Aorta (tissue), 5 donors: ENCODE data around the gene LMBR1L. TPM values are rescaled to one million over a fixed set of nuclear protein-coding genes. Genes with fewer than 3 reads are reported as not detected.
"Not testable (repeated sequence)": the region's sequence is repeated elsewhere in the genome, so short reads cannot be mapped to it uniquely, and the experiment has no call there.

ENCODE experiments used
- ATAC-seq: fragments of 200-7000 bp; cut with Tn5 transposase; one replicate; pipeline ENCODE4 v1.9.1; 2022; ENCODE audit warnings: moderate library complexity; ENCODE audit not compliant: low FRiP score
- DNase-seq, 2 donors: peaks; one replicate each; pipeline ENCODE4 v3.0.0-alpha.2; 2020
- H3K27ac ChIP-seq, 2 donors: one replicate each; pipeline ENCODE4 v1.5.1; 2013; ENCODE audit warnings: low read length in 2 of 2, mild to moderate bottlenecking in 2 of 2, moderate library complexity in 2 of 2, control low read depth in 1 of 2, inconsistent platforms in 1 of 2, low read depth in 1 of 2
- H3K27me3 ChIP-seq, 2 donors: one replicate each; pipeline ENCODE4 v1.6.1; 2013; ENCODE audit warnings: control low read depth in 1 of 2, low read length in 1 of 2, mild to moderate bottlenecking in 1 of 2, moderate library complexity in 1 of 2; ENCODE audit not compliant: insufficient read depth in 2 of 2, control insufficient read depth in 1 of 2
- H3K36me3 ChIP-seq, 2 donors: one replicate each; pipeline ENCODE4 v1.6.1; 2013; ENCODE audit warnings: control low read depth in 1 of 2, low read length in 1 of 2, mild to moderate bottlenecking in 1 of 2; ENCODE audit not compliant: insufficient read depth in 2 of 2, control insufficient read depth in 1 of 2
- H3K4me1 ChIP-seq, 2 donors: one replicate each; pipeline ENCODE4 v1.6.1; 2013; ENCODE audit warnings: low read length in 2 of 2, control low read depth in 1 of 2, mild to moderate bottlenecking in 1 of 2, moderate library complexity in 1 of 2; ENCODE audit not compliant: insufficient read depth in 2 of 2, control insufficient read depth in 1 of 2
- H3K4me3 ChIP-seq, 2 donors: one replicate each; pipeline ENCODE4 v1.5.1; 2013; ENCODE audit warnings: low read length in 2 of 2, control low read depth in 1 of 2, mild to moderate bottlenecking in 1 of 2
- H3K9me3 ChIP-seq: one replicate; pipeline ENCODE4 v1.6.1; 2013; ENCODE audit warnings: mild to moderate bottlenecking, low read length; ENCODE audit not compliant: control insufficient read depth
- WGBS, 2 donors: extraction: QIAGEN DNeasy Blood & Tissue Kit; methylation state at CpG; one replicate each; pipeline ENCODE4 v1.1.7; 2013; 5-methylcytosine and 5-hydroxymethylcytosine counted together
- intact Hi-C, 2 donors: fragments of 100-400 bp; cut with DNase I; formaldehyde crosslinking; loops; one replicate each; pipeline versions ENCODE4 v1.14.2 to v1.15.0; 2022
- polyA plus RNA-seq, 2 donors: library from polyadenylated mRNA; stranded (reverse); fragments of 200-250 nt; gene quantifications; one replicate each; pipeline ENCODE4 v1.2.3, GENCODE V29; 2013
- total RNA-seq, 2 donors: library from RNA; stranded (reverse); fragmentation: NEBNext Ultra II Directional; extraction: Animal tissue kit (Norgen Biotek cat#: 25700); gene quantifications; one replicate each; pipeline ENCODE4 v1.2.1, GENCODE V29; 2021
- donor health status: healthy with polysubstance abuse.
- donor health status: Bipolar disorder and iron deficiency.
- donor health status: DM: no; HTN: no; CAD: no.
- donor health status: DM: no; HTN: no; CAD: no.
- donor health status: DM: yes; HTN: yes; CAD: no.

Gene LMBR1L
- total and polyA plus RNA-seq, 4 donors = 5.6 to 160 (median 86.5) TPM

DNA sequence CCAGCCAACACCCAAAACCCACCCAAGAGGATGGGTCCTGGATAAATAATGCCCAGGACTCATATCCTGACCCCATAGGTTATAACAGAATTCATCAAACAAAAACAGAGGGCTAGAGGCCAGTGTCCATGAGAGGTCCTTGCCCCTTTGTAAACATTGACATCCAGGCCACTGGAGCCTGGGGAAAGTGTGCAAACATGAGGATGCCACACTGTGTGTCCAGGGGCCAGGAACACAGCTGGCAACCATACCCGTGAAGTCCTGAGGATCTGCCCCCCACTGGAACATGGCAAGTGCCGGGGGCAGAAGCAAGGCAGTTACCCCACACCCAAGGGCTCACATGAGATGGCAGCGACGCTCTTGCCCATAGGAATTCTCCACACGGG is 45.9 kb downstream of the LMBR1L start:
- Histone ChIP-seq H3K36me3 (no peaks in the 10 kb centered on the region), H3K9me3 (no peaks in the 10 kb centered on the region), H3K27ac (no peak overlapping the region), H3K4me3 (no peak overlapping the region), H3K4me1 (no peaks in the 10 kb centered on the region), H3K27me3 (no peaks in the 10 kb centered on the region)
- intact Hi-C loops = loop anchor here in 1 of 2 donors (5.0 kb wide), 2 partner anchors 68 to 173 kb away; partner anchors contain the start of gene TUBA1B
- DNase-seq (no peak), ATAC-seq (no peak)
- WGBS, 2 donors = 89 to 92% methylated on average over 5 of the region's 5 CpGs

- intact Hi-C loops = loop anchor here in 1 of 2 donors (5.0 kb wide), 2 partner anchors 70 to 175 kb away; partner anchors contain the start of gene TUBA1B
- not testable (repeated sequence) for DNase-seq, H3K27ac ChIP-seq, H3K27me3 ChIP-seq, H3K9me3 ChIP-seq, H3K4me3 ChIP-seq, H3K4me1 ChIP-seq, H3K36me3 ChIP-seq, ATAC-seq
- 89 to 91% methylated on average over 17 of the region's 17 CpGs for WGBS, 2 donors
Observed at GRCh38 chr12:49061916-49062315, 48.7 kb downstream of the LMBR1L start.

DNA sequence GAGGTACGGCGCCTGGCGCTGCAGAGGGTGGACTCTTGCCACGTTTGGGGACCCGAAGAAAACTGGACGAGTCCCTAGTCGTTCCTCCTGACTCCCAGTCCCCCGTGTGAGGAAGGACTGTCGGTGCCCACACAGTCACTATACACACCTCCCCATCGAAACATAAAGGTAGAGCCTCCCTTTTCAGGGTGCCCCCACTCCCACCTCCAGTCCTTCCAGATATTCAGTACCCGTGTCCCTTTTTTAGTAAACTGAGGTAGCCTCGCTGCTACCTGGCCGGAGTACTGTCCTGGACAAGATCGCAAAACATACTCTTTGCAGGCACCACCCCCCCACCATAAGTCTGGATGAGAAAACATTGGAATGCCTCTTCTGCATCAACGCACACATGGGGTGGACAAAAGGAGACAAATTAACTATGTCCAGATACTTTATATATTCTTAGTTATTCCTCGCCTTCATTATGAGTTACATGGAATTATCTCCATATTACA is 49.4 kb downstream of the LMBR1L start:
- DNase-seq = no peak
- no peaks in the 10 kb centered on the region for H3K36me3 ChIP-seq
- H3K9me3 ChIP-seq = no peaks in the 10 kb centered on the region
- H3K4me1 ChIP-seq = no peaks in the 10 kb centered on the region
- peak; percentile 1 for ATAC-seq
- H3K27ac ChIP-seq = peak overlapping the region in 1 of 2 donors; percentile 9
- 5% methylated on average over 16 of the region's 16 CpGs for WGBS, 2 donors
- intact Hi-C loops = loop anchor here in 1 of 2 donors (5.0 kb wide), 2 partner anchors 71 to 176 kb away; partner anchors contain the start of gene TUBA1B
- no peaks in the 10 kb centered on the region for H3K27me3 ChIP-seq
- peak overlapping the region; percentile 22 to 92 for H3K4me3 ChIP-seq

DNA sequence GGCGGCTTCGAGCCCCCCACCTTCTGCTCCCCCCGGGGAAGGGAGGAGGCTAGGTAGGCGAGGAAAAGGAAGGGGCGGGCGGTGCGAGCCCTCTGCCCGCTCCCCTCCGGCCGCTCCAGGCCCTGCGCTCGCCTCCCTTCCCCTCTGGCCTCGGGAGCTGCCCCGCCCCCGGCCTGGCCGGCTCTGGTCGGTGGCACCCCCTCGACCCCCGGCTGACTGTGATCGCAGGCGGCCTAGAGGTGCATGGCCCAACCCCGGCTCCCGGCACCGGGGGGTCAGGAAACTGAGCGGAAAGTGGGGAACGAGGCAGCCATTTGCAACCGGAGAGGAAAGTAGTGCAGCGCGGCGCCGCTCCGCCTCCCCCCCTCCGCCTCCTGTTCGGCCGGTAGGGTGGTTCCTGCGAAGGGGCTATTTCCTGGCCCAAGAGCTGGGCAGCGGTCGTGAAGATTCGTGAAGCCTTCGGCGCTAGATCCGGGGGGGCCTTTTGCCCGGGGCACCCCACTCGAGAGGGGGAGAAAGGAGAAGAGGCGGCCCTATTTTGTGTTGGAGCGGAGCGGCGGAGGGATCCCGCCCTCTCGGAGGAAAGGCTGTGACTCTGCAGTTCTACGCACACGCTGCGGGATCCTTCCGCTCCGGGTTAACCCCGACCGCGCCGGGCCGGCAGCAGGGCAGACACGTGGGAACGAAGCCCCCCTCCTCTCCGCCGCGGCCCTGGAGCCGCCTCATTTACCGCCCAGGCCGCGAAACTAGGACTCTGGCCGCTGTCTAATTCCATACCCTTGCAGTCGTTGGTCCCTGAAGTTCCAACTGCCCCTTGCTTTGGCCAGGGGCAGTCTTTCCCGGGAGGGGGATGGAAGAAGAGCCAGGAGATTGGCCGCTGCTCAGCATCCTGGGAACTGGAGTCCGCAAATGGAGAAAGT is 50.1 kb downstream of the LMBR1L start, which contains the start of gene KMT2D:
Gene KMT2D (minus strand): TSS at position 558 of the 920 bp plus-strand sequence. CDS start 5,470 bp downstream, outside the sequence.
- Histone ChIP-seq H3K4me1 (no peaks in the 10 kb centered on the region), H3K27me3 (no peaks in the 10 kb centered on the region), H3K36me3 (no peaks in the 10 kb centered on the region), H3K27ac (peak within 1 kb of the TSS; percentile 84 to 86), H3K4me3 (peak within 1 kb of the TSS; percentile 88 to 92), H3K9me3 (no peaks in the 10 kb centered on the region)
- intact Hi-C loops = loop anchor here in 1 of 2 donors (5.0 kb wide), 2 partner anchors 72 to 177 kb away; partner anchors contain the start of gene TUBA1B
- DNase-seq (peak; percentile 96 to 97), ATAC-seq (peak; percentile 95)
- 0 to 1% methylated on average over 58 to 74 of the region's 74 CpGs for WGBS, 2 donors

DNA sequence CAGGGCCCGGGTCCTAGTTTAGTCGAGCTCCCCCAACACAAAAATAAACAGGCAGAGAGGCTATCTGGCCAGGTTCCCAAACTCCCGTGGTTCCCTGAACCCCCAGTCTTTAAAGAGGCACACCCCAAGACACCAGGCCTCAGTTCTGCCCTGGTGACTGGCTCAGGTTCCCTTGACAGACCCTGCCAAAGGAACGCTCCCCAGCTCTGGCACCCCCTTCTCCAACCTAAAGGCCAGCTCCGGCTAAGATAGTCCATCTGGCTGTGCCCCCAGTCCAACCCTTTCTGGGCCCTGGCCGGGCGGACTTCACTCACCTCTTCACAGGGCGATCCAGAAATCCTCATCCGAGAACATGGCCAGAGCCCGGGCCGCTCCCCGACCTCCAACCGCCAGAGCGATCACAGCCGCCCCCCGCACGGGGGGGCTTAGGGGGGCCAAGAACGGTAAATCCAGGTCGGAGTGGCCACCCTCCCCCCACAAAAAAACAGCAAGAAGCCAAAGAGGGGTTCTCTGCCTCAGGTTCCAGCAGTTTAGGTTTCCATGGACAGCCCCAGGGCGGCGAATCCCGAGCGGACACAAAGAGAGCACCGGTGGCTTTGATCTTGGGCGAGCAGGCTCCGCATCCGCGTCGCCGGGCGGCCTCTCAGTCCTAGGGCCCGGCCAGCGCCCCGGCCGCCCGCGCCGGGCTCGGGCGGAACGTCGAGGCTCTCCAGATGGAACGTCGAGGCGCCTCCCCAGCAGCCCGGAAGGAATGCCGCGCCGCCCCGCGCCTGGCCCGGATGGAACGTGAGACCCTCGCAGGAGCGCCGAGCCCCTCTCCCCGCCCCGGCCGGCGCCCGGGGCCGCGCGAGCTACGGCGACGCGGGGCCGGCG is 51.1 kb downstream of the LMBR1L start:
- DNase-seq = no peak
- peak overlapping the region; percentile 88 to 92 for H3K4me3 ChIP-seq
- WGBS, 2 donors = 0 to 1% methylated on average over 53 to 70 of the region's 70 CpGs
- H3K9me3 ChIP-seq = no peaks in the 10 kb centered on the region
- no peaks in the 10 kb centered on the region for H3K4me1 ChIP-seq
- no peaks in the 10 kb centered on the region for H3K27me3 ChIP-seq
- ATAC-seq = no peak
- no peaks in the 10 kb centered on the region for H3K36me3 ChIP-seq
- intact Hi-C loops = loop anchor here in 1 of 2 donors (5.0 kb wide), 2 partner anchors 73 to 178 kb away; partner anchors contain the start of gene TUBA1B
- H3K27ac ChIP-seq = no peak overlapping the region

- no peaks in the 10 kb centered on the region for H3K4me1 ChIP-seq
- H3K27me3 ChIP-seq = no peaks in the 10 kb centered on the region
- no peaks in the 10 kb centered on the region for H3K9me3 ChIP-seq
- DNase-seq (no peak), ATAC-seq (no peak)
- H3K27ac ChIP-seq = no peak overlapping the region
- H3K4me3 ChIP-seq = peak overlapping the region; percentile 88 to 92
- intact Hi-C loops = no loop called here
- 0% methylated on average over 1 of the region's 1 CpG for WGBS, 2 donors
- H3K36me3 ChIP-seq = no peaks in the 10 kb centered on the region
Observed at GRCh38 chr12:49059045-49059298, 51.7 kb downstream of the LMBR1L start.

DNA sequence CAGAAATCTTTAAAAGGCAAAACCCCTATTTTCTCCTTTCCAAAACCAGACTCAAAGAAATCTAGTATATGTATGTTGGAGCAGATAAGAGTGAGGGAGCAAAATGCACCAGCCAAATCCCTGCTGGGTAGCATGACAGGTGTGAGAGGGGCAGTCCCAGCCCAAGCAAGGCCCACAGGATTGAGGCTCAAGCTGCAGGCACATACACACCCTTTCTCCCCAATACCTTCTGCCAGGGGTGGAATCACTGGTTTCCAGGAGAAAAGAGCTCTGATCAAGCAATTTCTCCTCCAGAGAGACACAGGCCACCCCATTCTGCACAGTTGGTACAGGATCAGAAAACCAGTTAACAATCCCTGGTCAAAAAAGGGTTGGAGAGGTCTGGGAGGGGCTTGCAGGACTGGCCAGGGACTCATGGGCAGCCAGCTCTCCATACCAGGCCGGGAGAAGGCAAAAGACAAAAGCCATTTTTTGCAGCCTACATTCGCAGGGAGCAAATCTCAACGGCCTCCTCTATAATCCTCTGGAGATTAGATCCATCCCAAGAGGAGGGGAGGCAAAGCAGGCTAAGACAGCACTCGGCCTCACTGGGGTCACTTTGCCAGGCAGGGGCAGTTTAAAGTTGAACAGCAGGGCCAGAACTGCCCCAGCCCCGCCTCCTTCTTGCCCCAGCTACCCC is 52.1 kb downstream of the LMBR1L start:
- no peak for DNase-seq
- intact Hi-C loops = no loop called here

DNA sequence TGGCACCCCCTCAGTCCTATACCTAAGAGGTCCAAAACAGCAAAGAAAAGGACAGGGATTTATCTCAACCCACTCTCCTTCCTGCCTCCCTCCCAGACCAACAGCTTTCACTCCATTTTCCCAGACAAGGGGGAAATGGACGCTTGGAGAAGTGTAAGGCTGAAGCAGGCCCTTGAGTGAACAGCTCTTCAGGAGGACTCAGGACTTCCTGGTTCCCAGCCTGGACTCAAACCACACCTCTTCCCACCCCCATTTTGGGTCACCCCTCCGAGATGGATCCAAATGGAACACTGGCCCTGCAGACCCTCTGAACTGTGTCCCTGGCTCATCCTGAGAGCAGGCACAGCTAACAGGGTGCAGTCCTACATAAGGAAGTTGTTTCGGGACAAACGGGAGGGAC is 52.8 kb downstream of the LMBR1L start:
- H3K9me3 ChIP-seq = no peaks in the 10 kb centered on the region
- WGBS, 2 donors = 2% methylated on average over 4 of the region's 4 CpGs
- no peak overlapping the region for H3K27ac ChIP-seq
- DNase-seq (no peak), ATAC-seq (no peak)
- H3K36me3 ChIP-seq = peaks cover 0 to 6% of the 10 kb centered on the region in 2 donors
- no peaks in the 10 kb centered on the region for H3K27me3 ChIP-seq
- peak overlapping the region; percentile 1 to 92 for H3K4me3 ChIP-seq
- no peaks in the 10 kb centered on the region for H3K4me1 ChIP-seq
- intact Hi-C loops = no loop called here

More for the DNA sequence above, 52.1 kb downstream of the LMBR1L start:
- Histone ChIP-seq H3K9me3 (no peaks in the 10 kb centered on the region), H3K27ac (no peak overlapping the region), H3K4me1 (no peaks in the 10 kb centered on the region), H3K27me3 (no peaks in the 10 kb centered on the region), H3K36me3 (peaks cover 0 to 1% of the 10 kb centered on the region in 2 donors), H3K4me3 (peak overlapping the region; percentile 88 to 92)
- no peak for ATAC-seq
- 1 to 2% methylated on average over 5 of the region's 5 CpGs for WGBS, 2 donors
